RKO (cell line): ENCODE data around the gene ST6GALNAC1.

Experiments used
- DNase-seq: peaks from one replicate; pipeline ENCODE4 v3.0.0-alpha.2; 2016; ENCODE audit warnings: low spot score

Gene ST6GALNAC1

GRCh38 chr17:76676629-76677028 lies 33.1 kb upstream of the ST6GALNAC1 start:
- DNase-seq = no peak

GRCh38 chr17:76675648-76676047 lies 32.1 kb upstream of the ST6GALNAC1 start:
- DNase-seq = no peak

GRCh38 chr17:76674600-76674999 lies 31.0 kb upstream of the ST6GALNAC1 start:
- no peak for DNase-seq

- no peak for DNase-seq
Measured at GRCh38 chr17:76673729-76674128, 30.2 kb upstream of the ST6GALNAC1 start.

GRCh38 chr17:76672892-76673291 lies 29.3 kb upstream of the ST6GALNAC1 start:
- no peak for DNase-seq

- peak; percentile 7 for DNase-seq
Measured at GRCh38 chr17:76672270-76672851, 28.8 kb upstream of the ST6GALNAC1 start.

DNA sequence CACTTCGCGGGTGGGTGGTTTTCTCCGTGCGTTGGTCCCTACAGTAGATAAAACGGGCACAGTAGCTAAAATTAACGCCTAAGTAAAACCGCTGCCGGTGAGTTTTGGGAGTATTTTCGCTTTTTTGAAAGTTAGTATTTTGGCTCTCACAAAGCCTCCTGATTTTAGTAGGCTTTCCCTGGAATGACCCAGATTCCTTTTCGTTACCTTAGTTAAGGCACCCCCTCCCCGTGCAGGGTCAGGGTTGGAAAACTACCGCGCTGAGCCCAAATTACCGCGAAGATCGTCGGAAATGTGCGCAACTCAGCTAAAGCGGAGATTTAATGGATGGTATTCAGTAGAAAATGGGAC lies 28.3 kb upstream of the ST6GALNAC1 start:
- no peak for DNase-seq

- DNase-seq = peak; percentile 99
Measured at GRCh38 chr17:76671123-76671911, 27.8 kb upstream of the ST6GALNAC1 start.

DNA sequence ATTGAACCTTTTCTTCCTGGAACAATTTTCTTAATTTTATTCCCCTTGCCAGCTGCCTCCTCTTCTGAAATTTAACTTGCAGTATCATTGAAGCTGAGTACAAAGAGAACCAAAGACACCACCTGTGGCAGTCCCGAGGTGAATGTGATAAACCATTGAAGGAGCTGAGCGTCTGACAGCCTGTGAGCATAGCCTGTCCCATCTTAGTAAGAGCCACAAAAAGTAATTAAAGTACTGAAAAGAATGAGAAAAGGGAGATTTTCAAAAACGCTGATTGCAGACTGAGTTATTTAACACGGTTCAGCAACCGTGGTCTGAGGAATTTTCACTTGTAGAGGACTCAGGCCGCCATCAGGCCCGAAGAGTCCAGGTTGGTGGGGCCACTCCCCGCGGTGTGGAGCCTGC lies 27.2 kb upstream of the ST6GALNAC1 start:
- no peak for DNase-seq

DNA sequence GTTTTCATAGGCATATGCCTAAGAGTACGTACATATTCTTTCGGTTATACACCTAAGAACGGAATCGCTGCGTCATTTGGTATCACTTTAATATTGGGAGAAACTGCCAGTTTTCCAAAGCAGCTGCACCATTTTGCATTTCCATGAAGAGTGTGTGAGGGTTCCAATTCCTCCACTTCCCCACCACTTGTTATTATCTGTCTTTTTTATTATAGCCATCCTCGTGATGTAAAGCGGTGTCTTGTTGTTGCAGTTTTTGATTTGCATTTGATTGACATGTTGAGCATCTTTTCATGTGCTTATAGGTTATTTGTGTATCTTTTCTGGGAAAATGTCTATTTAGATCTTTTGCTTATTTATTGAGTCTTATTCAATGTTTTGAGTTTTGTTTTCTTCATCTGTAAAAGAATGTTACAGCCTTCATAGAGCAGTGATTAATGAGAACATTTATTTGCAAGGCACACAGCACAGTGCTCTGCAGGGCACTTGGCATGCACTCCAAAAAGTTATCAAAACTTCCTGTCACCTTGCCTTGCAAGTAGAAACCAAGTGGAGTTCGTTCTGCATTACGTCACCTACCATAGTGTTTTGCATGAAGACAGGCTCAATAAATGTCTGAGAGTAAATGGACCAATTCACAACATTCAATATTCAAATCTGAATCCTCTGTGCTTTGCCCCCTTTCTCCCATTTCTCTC lies 26.6 kb upstream of the ST6GALNAC1 start:
- no peak for DNase-seq

- DNase-seq = no peak
Measured at GRCh38 chr17:76667786-76668453, 24.4 kb upstream of the ST6GALNAC1 start.

DNA sequence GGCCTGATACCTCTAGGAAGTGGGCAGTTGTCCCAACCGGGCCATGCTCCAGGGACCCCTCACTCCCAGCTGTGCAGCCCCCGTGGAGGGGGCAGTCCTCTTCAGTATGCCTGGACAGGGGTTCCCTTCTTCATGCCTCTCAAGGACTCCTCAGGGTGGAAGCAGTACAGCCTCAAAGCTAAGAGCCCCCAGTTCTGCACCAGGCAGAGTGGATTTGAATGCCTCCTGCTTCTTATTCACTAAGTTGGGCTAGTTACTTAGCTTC lies 23.9 kb upstream of the ST6GALNAC1 start:
- DNase-seq = no peak

GRCh38 chr17:76660656-76661042 lies 17.1 kb upstream of the ST6GALNAC1 start:
- DNase-seq = no peak

DNA sequence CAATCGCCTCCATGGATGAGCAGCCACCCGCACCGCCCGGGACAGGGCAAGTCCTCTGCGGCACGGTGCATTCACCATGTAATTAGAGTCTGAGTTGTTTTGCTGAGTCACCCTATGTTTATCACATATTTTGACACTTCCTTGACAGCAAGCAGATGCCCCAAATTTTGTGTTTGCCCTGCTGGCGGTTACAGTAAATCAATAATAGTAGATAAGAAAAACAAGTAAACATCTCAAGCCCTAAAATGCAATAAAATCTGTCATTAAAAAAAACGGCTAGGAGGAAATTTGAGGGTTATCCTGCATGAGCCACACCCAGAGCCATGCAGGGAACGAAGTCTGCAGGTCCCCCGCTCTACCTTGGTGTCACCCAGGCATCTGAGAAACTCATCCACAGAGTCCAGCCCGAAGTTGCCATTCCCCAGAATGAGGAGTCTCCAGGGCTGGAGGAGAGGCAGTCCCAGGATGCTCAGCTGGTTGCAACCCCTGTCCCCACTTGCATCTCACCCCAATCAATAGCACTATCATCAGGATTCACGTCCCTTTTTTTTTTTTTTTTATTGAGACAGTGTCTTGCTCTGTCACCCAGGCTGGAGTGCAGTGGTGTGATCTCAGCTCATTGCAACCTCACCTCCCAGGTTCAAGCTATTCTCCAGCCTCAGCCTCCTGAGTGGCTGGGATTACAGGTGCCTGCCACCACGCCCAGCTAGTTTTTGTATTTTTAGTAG lies 16.5 kb upstream of the ST6GALNAC1 start:
- DNase-seq = peak; percentile 30

GRCh38 chr17:76658242-76658662 lies 14.7 kb upstream of the ST6GALNAC1 start:
- DNase-seq = no peak

- DNase-seq = no peak
Measured at GRCh38 chr17:76657505-76658241, 14.1 kb upstream of the ST6GALNAC1 start.

DNA sequence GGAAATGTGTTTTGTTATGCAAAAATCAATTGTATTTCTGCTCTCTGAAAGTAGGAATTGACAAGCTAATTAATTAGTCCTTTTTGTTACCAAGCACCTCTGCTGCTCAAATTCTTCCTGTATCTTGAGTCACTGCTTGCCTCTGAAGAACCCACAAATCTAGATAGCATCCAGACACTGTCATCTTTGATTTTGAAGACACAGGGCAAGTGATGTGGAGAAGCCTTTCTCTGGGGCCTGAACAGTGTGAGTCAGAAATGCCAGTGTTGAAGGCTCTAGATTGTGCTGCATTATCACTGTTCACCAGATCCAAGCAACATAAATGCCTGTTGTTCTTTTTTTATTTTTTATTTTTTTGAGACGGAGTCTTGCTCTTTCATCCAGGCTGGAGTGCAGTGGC lies 10.9 kb upstream of the ST6GALNAC1 start:
- no peak for DNase-seq

GRCh38 chr17:76650504-76650903 lies 6.9 kb upstream of the ST6GALNAC1 start:
- no peak for DNase-seq

DNA sequence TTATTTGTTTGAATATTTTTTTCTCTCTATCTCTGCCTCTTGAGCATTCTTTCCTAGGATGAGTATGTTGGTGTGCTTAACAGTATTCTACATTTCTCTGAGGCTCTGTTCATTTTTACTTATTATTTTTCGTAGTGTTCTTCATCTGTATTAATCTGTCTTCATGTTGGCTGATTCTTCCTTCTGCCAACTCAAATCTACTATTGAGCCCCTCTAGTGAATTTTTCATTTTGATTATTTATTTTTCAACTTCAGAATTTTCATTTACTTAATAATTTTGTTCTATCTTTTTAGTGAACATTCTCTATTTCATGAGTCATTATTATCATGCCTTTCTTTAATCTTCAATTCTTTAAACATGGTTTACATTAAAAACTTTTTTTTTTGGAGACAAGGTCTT lies 3.2 kb upstream of the ST6GALNAC1 start:
- DNase-seq = no peak

DNA sequence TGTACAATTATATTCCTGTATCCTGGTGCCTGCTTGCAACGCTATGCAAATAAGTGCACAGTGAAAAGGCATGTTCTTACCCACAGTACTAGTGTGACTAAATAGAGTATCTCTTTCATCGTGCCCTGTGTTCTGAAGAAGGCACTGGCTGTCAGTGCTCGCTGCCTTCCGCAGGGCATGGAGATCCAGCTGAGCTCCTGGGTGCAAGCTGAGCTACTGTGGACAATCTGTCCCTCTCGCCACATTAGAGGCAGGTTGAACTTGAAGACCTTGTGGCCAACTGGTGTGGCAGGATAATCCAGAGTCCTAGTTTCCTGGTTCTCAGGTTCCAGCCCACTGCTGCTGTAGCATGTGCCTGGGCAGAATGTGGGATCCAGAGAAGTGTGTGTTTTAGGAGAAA lies 1.9 kb upstream of the ST6GALNAC1 start:
- no peak for DNase-seq

DNA sequence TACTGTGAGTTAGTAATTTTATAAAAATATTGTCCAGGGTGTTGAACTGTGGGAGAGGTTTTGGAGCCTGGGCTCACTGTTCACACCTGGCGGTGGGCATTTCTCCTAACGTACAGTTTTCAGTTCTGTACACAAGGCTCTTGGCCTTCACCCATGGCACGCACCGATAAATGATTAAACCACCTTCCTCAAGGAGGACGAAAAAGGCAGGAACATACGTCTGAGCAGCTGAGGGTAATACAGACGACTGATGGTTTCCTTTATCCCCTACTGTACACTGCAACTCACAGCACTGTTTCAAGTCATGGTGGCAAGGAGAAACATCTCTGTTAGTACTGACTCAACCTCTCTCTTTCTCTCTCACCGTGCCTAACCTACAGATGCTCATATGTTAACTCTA lies 1.4 kb upstream of the ST6GALNAC1 start:
- DNase-seq = no peak

DNA sequence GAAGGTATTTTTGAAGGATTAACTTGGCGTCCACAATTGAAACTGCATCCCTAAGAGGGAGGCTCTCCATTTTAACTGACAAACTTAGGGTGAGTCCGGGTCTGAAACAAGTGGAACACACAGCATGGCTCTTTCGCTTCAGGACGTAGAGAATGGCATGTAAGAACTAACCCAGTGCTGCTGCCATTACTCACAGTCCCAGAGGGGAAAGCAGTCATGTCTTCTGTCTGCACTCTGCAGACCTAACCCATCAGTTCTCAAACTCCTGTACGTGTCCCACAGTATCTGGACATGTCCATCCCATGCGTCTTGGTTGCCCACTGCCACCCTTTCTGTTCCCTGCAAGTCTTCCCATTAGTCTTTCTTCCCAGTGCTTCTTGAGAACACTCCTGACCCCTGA lies 563 bp downstream of the ST6GALNAC1 start:
- DNase-seq = no peak
